ES-I3 (cell line): Measurements from ENCODE around the gene CRADD.
"Not testable (repeated sequence)": the region's sequence is repeated elsewhere in the genome, so short reads cannot be mapped to it uniquely, and the experiment has no call there.

ENCODE experiments used
- H3K36me3 ChIP-seq: 2 replicates; pipeline ENCODE4 v1.6.1; 2013; ENCODE audit warnings: mild to moderate bottlenecking, low read length, control low read depth, moderate library complexity; ENCODE audit not compliant: insufficient read depth
- H3K4me1 ChIP-seq: 2 replicates; pipeline ENCODE4 v1.6.1; 2013; ENCODE audit warnings: mild to moderate bottlenecking, control low read depth, low read length; ENCODE audit not compliant: insufficient read depth
- H3K9ac ChIP-seq: 2 replicates; pipeline ENCODE4 v1.6.1; 2013; ENCODE audit warnings: low read depth, mild to moderate bottlenecking, low read length, moderate library complexity
- H3K9me3 ChIP-seq: 2 replicates; pipeline ENCODE4 v1.6.1; 2013; ENCODE audit warnings: mild to moderate bottlenecking, low read length, moderate library complexity; ENCODE audit not compliant: control insufficient read depth, insufficient read depth

The CRADD gene

GRCh38 chr12:93912086-93912733 lies 235.0 kb downstream of the CRADD start:
- H3K9me3 ChIP-seq: no peaks in the 10 kb centered on the region
- no peaks in the 10 kb centered on the region for H3K36me3 ChIP-seq
- no peak overlapping the region for H3K9ac ChIP-seq
- no peaks in the 10 kb centered on the region for H3K4me1 ChIP-seq

GRCh38 chr12:93913845-93914244 lies 236.7 kb downstream of the CRADD start:
- Histone ChIP-seq H3K9ac (no peak overlapping the region), H3K36me3 (no peaks in the 10 kb centered on the region), H3K4me1 (no peaks in the 10 kb centered on the region), H3K9me3 (no peaks in the 10 kb centered on the region)

- Histone ChIP-seq H3K9me3 (no peaks in the 10 kb centered on the region), H3K9ac (no peak overlapping the region), H3K4me1 (no peaks in the 10 kb centered on the region), H3K36me3 (no peaks in the 10 kb centered on the region)
Observed at GRCh38 chr12:93914281-93914680, 237.1 kb downstream of the CRADD start.

GRCh38 chr12:93915411-93915810 lies 238.2 kb downstream of the CRADD start:
- no peaks in the 10 kb centered on the region for H3K4me1 ChIP-seq
- no peaks in the 10 kb centered on the region; the same call in 1 of the 2 replicates for H3K9me3 ChIP-seq
- no peak overlapping the region for H3K9ac ChIP-seq
- no peaks in the 10 kb centered on the region for H3K36me3 ChIP-seq

GRCh38 chr12:93916402-93916801 lies 239.2 kb downstream of the CRADD start:
- Histone ChIP-seq H3K36me3 (no peaks in the 10 kb centered on the region), H3K4me1 (no peaks in the 10 kb centered on the region), H3K9ac (no peak overlapping the region), H3K9me3 (no peaks in the 10 kb centered on the region; the same call in 1 of the 2 replicates)

- Histone ChIP-seq H3K36me3 (no peaks in the 10 kb centered on the region), H3K9me3 (no peaks in the 10 kb centered on the region; the same call in 1 of the 2 replicates), H3K9ac (no peak overlapping the region), H3K4me1 (no peaks in the 10 kb centered on the region)
Observed at GRCh38 chr12:93918262-93918661, 241.1 kb downstream of the CRADD start.

- no peaks in the 10 kb centered on the region for H3K4me1 ChIP-seq
- no peak overlapping the region for H3K9ac ChIP-seq
- no peaks in the 10 kb centered on the region for H3K36me3 ChIP-seq
- H3K9me3 ChIP-seq: no peaks in the 10 kb centered on the region; the same call in 1 of the 2 replicates
Observed at GRCh38 chr12:93918900-93919299, 241.7 kb downstream of the CRADD start.

- no peaks in the 10 kb centered on the region for H3K4me1 ChIP-seq
- peaks cover 4% of the 10 kb centered on the region; the same call in 1 of the 2 replicates for H3K9me3 ChIP-seq
- H3K36me3 ChIP-seq: no peaks in the 10 kb centered on the region
- no peak overlapping the region for H3K9ac ChIP-seq
Observed at GRCh38 chr12:93921521-93921920, 244.3 kb downstream of the CRADD start.

GRCh38 chr12:93922583-93923006 lies 245.4 kb downstream of the CRADD start:
- Histone ChIP-seq H3K36me3 (no peaks in the 10 kb centered on the region), H3K9me3 (peaks cover 4% of the 10 kb centered on the region; the same call in 1 of the 2 replicates), H3K9ac (no peak overlapping the region), H3K4me1 (no peaks in the 10 kb centered on the region)

GRCh38 chr12:93924367-93924766 lies 247.2 kb downstream of the CRADD start:
- Histone ChIP-seq H3K9ac (no peak overlapping the region), H3K9me3 (peaks cover 4% of the 10 kb centered on the region; the same call in 1 of the 2 replicates), H3K36me3 (no peaks in the 10 kb centered on the region), H3K4me1 (no peaks in the 10 kb centered on the region)

- Histone ChIP-seq H3K9ac (no peak overlapping the region), H3K9me3 (peaks cover 4% of the 10 kb centered on the region; the same call in 1 of the 2 replicates), H3K4me1 (no peaks in the 10 kb centered on the region), H3K36me3 (no peaks in the 10 kb centered on the region)
Observed at GRCh38 chr12:93925585-93926205, 248.5 kb downstream of the CRADD start.

- Histone ChIP-seq H3K36me3 (no peaks in the 10 kb centered on the region), H3K9me3 (peaks cover 4% of the 10 kb centered on the region; the same call in 1 of the 2 replicates), H3K4me1 (no peaks in the 10 kb centered on the region), H3K9ac (no peak overlapping the region)
Observed at GRCh38 chr12:93926237-93926636, 249.1 kb downstream of the CRADD start.

GRCh38 chr12:93929081-93929480 lies 251.9 kb downstream of the CRADD start:
- H3K9me3 ChIP-seq, H3K36me3 ChIP-seq, H3K4me1 ChIP-seq, H3K9ac ChIP-seq: not testable (repeated sequence)

- Histone ChIP-seq H3K9ac (no peak overlapping the region), H3K4me1 (no peaks in the 10 kb centered on the region; the same call in 1 of the 2 replicates), H3K9me3 (no peaks in the 10 kb centered on the region), H3K36me3 (no peaks in the 10 kb centered on the region; the same call in 1 of the 2 replicates)
Observed at GRCh38 chr12:93937812-93938211, 260.6 kb downstream of the CRADD start.

- no peaks in the 10 kb centered on the region; the same call in 1 of the 2 replicates for H3K4me1 ChIP-seq
- H3K9me3 ChIP-seq: no peaks in the 10 kb centered on the region
- H3K36me3 ChIP-seq: no peaks in the 10 kb centered on the region; the same call in 1 of the 2 replicates
- no peak overlapping the region for H3K9ac ChIP-seq
Observed at GRCh38 chr12:93938317-93938716, 261.1 kb downstream of the CRADD start.
